Measurements from ENCODE around the gene NHSL1.

NHSL1 gene

GRCh38 chr6:138403801-138404665, 95.3 kb downstream of the NHSL1 start, which contains the start of gene HEBP2:
HEBP2 (plus strand) TSS chr6:138404223; CDS start chr6:138404496, 273 bp downstream.
- peak; percentile 96 for DNase-seq (ENCODE audit: low spot score)

DNA sequence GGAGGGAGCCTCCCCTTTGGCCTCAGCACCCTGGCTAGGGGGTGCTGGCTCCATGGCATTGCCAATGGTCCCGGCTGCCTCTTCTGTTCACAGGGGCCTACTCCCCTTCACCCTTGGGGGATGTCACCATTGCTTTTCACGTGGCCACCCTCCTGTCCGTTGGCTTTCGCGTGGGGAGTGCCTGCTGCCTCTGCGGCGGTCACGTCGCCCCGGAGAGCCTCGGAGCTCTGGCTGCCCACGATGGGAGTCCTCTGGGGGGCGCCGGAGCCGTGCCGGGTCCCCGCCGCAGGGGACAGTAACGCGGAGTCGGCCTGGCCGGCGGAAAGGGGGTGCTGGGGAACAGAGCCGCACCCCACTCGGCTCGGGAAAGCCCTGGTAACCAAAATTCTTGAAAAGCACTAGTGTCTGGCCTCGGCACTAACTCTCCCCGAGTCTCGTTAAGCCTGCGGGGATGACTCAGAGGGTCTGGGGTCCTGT, 95.9 kb downstream of the NHSL1 start:
- peak; percentile 54 for DNase-seq (ENCODE audit: low spot score)

DNA sequence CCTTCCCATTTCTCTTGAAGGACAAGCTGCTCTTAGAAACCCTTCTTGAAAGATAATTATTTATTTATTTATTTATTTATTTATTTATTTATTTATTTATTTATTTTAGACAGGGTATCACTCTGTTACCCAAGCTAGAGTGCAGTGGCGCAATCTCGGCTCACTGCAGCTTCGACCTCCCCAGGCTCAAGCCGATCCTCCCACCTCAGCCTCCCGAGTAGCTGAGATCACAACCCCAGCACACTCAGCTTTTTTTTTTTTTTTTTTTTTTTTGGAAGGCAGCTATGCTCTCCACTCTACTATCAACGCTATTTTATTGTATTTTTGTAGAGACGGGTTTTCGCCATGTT, 96.5 kb downstream of the NHSL1 start:
- no peak for DNase-seq (ENCODE audit: low spot score)

- DNase-seq (ENCODE audit: low spot score): no peak
Measured at GRCh38 chr6:138401960-138402837, 97.1 kb downstream of the NHSL1 start.

DNA sequence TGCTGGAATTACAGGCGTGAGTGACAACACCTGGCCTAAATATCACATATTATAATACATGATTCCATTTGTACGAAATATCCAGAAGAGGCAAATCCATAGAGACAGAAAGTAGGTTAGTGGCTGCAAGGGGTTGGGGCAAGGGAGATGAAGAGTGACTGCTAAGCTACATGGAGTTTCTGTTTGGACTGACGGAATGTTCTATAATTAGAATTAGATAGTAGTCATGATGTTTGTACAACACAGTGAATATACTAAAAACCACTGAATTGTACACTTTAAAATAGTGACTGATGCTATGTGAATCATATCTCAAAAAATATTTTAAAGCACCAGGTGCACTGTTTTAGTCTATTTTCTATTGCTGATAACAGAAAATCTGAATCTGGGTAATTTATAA, 99.0 kb downstream of the NHSL1 start:
- DNase-seq (ENCODE audit: low spot score): no peak

- DNase-seq (ENCODE audit: low spot score): no peak
Measured at GRCh38 chr6:138397128-138398122, 101.9 kb downstream of the NHSL1 start.

DNA sequence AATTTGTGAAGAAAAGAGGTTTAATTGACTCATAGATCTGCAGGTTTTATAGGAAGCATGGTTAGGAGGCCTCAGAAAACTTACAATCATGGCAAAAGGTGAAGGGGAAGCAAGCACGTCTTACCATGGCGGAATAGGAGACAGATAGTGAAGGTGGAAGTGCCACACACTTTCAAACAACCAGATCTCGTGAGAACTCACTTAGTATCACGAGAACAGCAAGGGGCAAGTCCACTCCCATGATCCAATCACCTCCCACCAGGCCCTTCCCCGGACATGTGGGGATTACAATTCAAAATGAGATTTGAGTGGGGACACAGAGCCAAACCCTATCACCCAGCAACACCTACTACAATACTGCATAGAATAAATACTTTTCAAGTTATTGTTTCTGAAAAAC, 102.6 kb downstream of the NHSL1 start:
- no peak for DNase-seq (ENCODE audit: low spot score)

- DNase-seq (ENCODE audit: low spot score): no peak
Measured at GRCh38 chr6:138393871-138394783, 105.2 kb downstream of the NHSL1 start.

DNA sequence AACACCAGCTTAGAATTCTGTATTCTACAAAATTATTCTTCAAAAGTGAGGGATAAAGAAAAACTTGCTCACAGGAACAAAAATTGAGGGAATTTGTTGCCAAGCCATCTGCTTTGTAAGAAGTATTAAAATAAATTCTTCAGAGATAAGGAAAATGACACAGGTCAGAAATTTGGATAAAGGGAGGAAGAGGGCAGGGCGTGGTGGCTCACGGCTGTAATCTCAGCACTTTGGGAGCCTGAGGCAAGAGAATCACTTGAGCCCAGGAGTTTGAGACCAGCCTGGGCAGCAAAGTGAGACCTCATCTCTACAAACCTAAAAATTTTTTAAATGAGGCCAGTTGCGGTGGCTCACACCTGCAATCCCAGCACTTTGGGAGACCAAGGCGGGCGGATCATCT, 109.7 kb downstream of the NHSL1 start:
- no peak for DNase-seq (ENCODE audit: low spot score)

- DNase-seq (ENCODE audit: low spot score): peak; percentile 45
Measured at GRCh38 chr6:138387577-138388368, 111.5 kb downstream of the NHSL1 start.

- no peak for DNase-seq (ENCODE audit: low spot score)
Measured at GRCh38 chr6:138386897-138387296, 112.4 kb downstream of the NHSL1 start.

GRCh38 chr6:138383776-138384175, 115.5 kb downstream of the NHSL1 start:
- DNase-seq (ENCODE audit: low spot score): no peak

DNA sequence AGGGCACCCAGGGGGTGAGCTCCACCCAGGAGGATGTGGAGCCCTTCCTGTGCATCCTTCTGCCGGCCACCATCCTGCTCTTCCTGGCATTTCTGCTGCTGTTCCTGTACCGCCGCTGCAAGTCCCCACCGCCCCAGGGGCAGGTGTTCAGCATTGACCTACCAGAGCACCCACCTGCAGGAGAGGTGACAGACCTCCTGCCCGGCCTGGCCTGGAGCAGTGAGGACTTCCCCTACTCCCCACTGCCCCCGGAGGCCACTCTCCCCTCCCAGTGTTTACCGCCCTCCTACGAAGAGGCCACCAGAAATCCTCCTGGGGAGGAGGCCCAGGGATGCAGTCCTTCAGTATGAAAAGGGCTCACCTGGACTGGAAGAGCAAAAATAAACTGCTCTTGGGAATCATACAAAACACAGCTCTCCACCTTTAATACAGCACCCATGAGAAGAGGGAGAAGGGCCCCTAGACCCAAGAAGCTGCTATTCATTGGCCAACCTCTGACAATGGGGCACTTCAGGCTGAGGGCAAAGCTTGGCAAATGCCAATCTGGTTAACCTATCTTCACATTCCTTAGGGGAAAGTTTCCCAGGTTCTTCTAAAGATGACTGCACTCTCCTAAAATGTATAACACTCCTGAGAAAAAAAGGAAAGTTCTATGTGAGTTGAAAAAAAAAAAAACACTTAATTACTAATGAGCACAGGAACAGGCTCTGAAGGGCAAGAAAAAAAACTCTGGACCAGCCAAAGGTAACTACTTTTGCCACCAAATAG, 116.6 kb downstream of the NHSL1 start:
- peak; percentile 34 for DNase-seq (ENCODE audit: low spot score)

DNA sequence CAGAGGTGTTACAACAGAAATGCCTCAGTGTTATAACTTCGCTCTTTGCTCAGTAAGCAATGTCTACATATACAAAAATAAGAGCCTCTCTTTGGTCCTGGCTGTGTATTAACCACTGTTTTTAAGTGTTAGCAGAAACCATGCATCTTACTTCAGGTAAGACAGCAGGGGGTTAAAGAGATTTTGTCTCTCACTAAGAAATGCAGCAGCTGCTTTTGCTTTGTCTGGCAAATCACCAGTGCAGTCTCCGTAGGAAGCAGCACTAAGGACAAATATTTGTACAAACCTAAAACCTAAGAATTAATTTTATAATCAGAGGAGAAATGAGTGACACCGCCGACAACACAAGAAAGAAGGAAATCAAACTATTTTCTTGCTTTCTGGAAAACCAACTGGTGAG, 120.8 kb downstream of the NHSL1 start:
- no peak for DNase-seq (ENCODE audit: low spot score)

GRCh38 chr6:138377844-138378243, 121.5 kb downstream of the NHSL1 start, which contains the start of gene SMIM28:
SMIM28 (plus strand) TSS chr6:138377905; CDS start chr6:138378073, 168 bp downstream.
- DNase-seq (ENCODE audit: low spot score): no peak

DNA sequence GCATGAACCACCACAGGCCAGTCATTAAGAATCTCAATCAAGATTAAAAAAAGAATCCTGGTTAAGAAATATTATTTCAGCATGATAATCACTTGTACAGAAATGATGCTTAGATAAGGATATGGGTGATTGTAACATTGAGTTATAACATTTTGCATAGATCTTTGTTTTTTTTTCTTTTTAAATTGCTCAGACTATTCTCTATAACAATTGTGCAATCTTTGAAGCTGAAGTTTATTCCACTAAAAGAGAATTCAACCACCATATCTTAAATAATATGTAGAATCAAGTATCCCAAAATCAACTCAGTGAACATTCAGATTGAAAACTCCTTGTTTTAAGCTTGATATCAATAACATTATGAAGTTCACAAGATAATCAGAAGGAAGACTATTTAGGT, 122.3 kb downstream of the NHSL1 start:
- DNase-seq (ENCODE audit: low spot score): no peak

DNA sequence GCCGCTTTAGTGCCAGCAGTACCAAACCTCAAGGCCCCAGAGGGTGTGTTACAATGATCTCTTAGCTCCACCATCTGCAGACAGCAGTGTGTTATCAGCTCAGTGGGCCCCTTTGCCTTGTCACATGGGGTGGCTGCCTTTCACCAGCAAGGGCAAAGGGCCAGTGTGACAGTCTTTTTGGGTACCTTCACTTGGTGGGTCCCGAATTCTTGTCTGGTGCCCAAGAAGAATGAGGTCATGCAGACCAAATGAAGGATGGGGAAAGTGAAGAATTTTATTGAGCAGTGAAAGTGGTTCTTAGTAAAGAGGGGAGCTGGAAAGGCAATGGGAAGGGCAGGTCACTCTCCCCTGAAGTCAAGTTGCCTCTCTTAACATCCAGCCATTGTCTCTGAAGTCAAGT, 124.5 kb downstream of the NHSL1 start:
- no peak for DNase-seq (ENCODE audit: low spot score)

DNA sequence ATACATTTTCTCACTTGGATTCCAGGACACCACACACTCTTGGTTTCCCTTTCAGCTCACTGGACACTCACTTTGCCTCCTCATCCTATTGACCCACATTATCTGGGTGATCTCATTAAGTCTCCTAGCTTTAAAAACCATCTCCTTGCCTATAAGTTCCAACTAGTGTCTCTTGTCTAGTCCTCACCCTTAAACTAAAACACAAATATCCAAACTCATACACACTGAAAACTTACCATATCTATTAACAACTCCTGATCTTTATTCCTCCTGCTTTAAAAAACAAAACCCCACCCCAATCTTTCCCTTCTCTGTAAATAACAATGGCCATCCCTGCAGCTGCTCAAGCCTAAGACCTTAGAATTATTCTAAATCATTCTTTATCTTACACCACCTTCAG, 125.1 kb downstream of the NHSL1 start:
- DNase-seq (ENCODE audit: low spot score): no peak
